ENCODE results near the gene KCNC3. TPM values are rescaled to one million over a fixed set of nuclear protein-coding genes. Genes with fewer than 3 reads are reported as not detected.

KCNC3 gene
- total and polyA plus RNA-seq, 2 of the 13 experiments (the other 11 are each of a cell fraction or from before 2014, with no cell fraction given) = 0.29 to 1.7 TPM

GRCh38 chr19:50376166-50377050 lies 47.2 kb upstream of the KCNC3 start, which contains the start of gene NR1H2 (continued):
- no peak for TF ChIP-seq MLXIP (CRISPR knock-in tag; IDR thresholded peaks at IDR 0.05; ENCODE audit: borderline replicate concordance)
- TF ChIP-seq ZNF558 (CRISPR knock-in tag; IDR thresholded peaks at IDR 0.05; ENCODE audit: borderline replicate concordance) = no peak
- no peak for TF ChIP-seq SKI (IDR thresholded peaks at IDR 0.05; ENCODE audit: partially characterized antibody)
- TF ChIP-seq RBAK (CRISPR knock-in tag; IDR thresholded peaks at IDR 0.05) = no peak
- no peak for TF ChIP-seq ZBTB7A (CRISPR knock-in tag; IDR thresholded peaks at IDR 0.05)
- TF ChIP-seq NCOA2 (CRISPR knock-in tag; IDR thresholded peaks at IDR 0.05) = peak; percentile 56; the same call in 1 of the 2 replicates
- 0 out of 2 replicates have a peak, but pooled peaks have one; percentile 31 for TF ChIP-seq RARG (CRISPR knock-in tag; IDR thresholded peaks at IDR 0.05; ENCODE audit: low read depth)
- TF ChIP-seq ZNF275 (CRISPR knock-in tag; IDR thresholded peaks at IDR 0.05; ENCODE audit: borderline replicate concordance) = peak; percentile 86
- no peak for TF ChIP-seq NFAT5 (CRISPR knock-in tag; IDR thresholded peaks at IDR 0.05)
- peak; percentile 93; the same call in 1 of the 2 replicates for TF ChIP-seq ZNF350 (CRISPR knock-in tag; IDR thresholded peaks at IDR 0.05; ENCODE audit: borderline replicate concordance, low read depth)
- TF ChIP-seq GABPB1 (CRISPR knock-in tag; IDR thresholded peaks at IDR 0.05) = peak; percentile 100
- 0 out of 2 replicates have a peak, but pooled peaks have one; percentile 33 for TF ChIP-seq ZNF761 (CRISPR knock-in tag; conservative IDR thresholded peaks at IDR 0.05)
- TF ChIP-seq MNT (IDR thresholded peaks at IDR 0.05) = no peak; the same call in 1 of the 2 replicates
- TF ChIP-seq ZFP90 (CRISPR knock-in tag; IDR thresholded peaks at IDR 0.05; ENCODE audit: borderline replicate concordance) = peak; percentile 29; the same call in 1 of the 2 replicates
- TF ChIP-seq FOSL1 (CRISPR knock-in tag; IDR thresholded peaks at IDR 0.05; ENCODE audit: borderline replicate concordance) = no peak
- TF ChIP-seq ZNF841 (CRISPR knock-in tag; IDR thresholded peaks at IDR 0.05; ENCODE audit: borderline replicate concordance) = no peak
- TF ChIP-seq TBP (CRISPR knock-in tag; IDR thresholded peaks at IDR 0.05) = no peak

Data from HepG2 (cell line).